Gastrocnemius medialis (tissue), 4 donors: ENCODE results near the gene SPATA21. TPM values are rescaled to one million over a fixed set of nuclear protein-coding genes. Genes with fewer than 3 reads are reported as not detected.

Source experiments
- ATAC-seq, 2 donors: fragments of 150-250 bp; one replicate each; pipeline ENCODE4 v1.9.1; 2016
- DNase-seq, 2 donors: peaks; one replicate each; pipeline ENCODE4 v3.0.0-alpha.2; 2019
- H3K27ac ChIP-seq, 4 donors: fragments of 200-600 bp; sonication (generic); 1 replicate in 1 of 4; 2 replicates in 3 of 4; pipeline ENCODE4 v1.5.1; 2016 to 2018; ENCODE audit warnings: mild to moderate bottlenecking in 2 of 4, moderate library complexity in 1 of 4
- H3K27me3 ChIP-seq, 3 donors: fragments of 200-600 bp; sonication (generic) in 2 of 3; 1 replicate in 1 of 3; 2 replicates in 2 of 3; pipeline versions ENCODE4 v1.5.1 to v1.6.0; 2016 to 2019; ENCODE audit warnings: mild to moderate bottlenecking in 1 of 3, moderate library complexity in 1 of 3
- H3K36me3 ChIP-seq, 2 donors: fragments of 200-600 bp; sonication (generic) in 1 of 2; one replicate each; pipeline ENCODE4 v1.5.1; 2017 to 2018
- H3K4me1 ChIP-seq, 2 donors: fragments of 200-600 bp; sonication (generic) in 1 of 2; one replicate each; pipeline ENCODE4 v1.5.1; 2016 to 2017; ENCODE audit warnings: mild to moderate bottlenecking in 2 of 2
- H3K4me3 ChIP-seq, 4 donors: fragments of 200-600 bp; sonication (generic) in 3 of 4; 1 replicate in 1 of 4; 2 replicates in 3 of 4; pipeline ENCODE4 v1.5.1; 2016 to 2019; ENCODE audit warnings: mild to moderate bottlenecking in 2 of 4
- H3K9me3 ChIP-seq, 3 donors: fragments of 200-600 bp; sonication (generic) in 2 of 3; 1 replicate in 1 of 3; 2 replicates in 2 of 3; pipeline ENCODE4 v1.5.1; 2016 to 2019
- CTCF ChIP-seq, 5 experiments: fragments of 450-650 bp in 3 of 5; fragments of 200-600 bp in 2 of 5; sonication (generic) in 2 of 5; IDR thresholded peaks in 4 of 5; conservative IDR thresholded peaks in 1 of 5; 1 replicate in 4 of 5; 2 replicates in 1 of 5; pipeline ENCODE4 v1.5.1; 2016 to 2019; ENCODE audit warnings: antibody characterized with exemption in 5 of 5, mild to moderate bottlenecking in 3 of 5, moderate library complexity in 3 of 5
- POLR2A ChIP-seq, 2 donors: fragments of 450-650 bp; IDR thresholded peaks; one replicate each; pipeline ENCODE4 v1.6.1; 2017; ENCODE audit warnings: antibody characterized with exemption in 2 of 2, mild to moderate bottlenecking in 2 of 2, moderate library complexity in 2 of 2
- in situ Hi-C, 4 donors: fragments of 200-750 bp; cut with MboI; loops; one replicate each; pipeline versions ENCODE4 v1.15.0 to v1.8.0; 2017; ENCODE audit warnings: low sequenced_read_pairs in 4 of 4
- intact Hi-C: fragments of 100-400 bp; cut with DNase I; formaldehyde crosslinking; loops from one replicate; pipeline ENCODE4 v1.15.1; 2023; ENCODE audit warnings: low total_unique reads
- total RNA-seq, 4 donors: library from RNA; depleted of rRNA; stranded (reverse); fragments of >200 nt; gene quantifications; one replicate each; pipeline versions ENCODE4 v1.1.0 to v1.2.3, GENCODE V29; 2016

Gene SPATA21
- total RNA-seq, 4 donors from 2014 or later, result not detected

- Histone ChIP-seq H3K4me1 (no peaks in the 10 kb centered on the region), H3K27me3 (no peaks in the 10 kb centered on the region), H3K9me3 (no peaks in the 10 kb centered on the region), H3K4me3 (no peak overlapping the region), H3K36me3 (no peaks in the 10 kb centered on the region), H3K27ac (no peak overlapping the region)
- intact Hi-C loops (no loop called here), in situ Hi-C loops (no loop called here)
- ATAC-seq (no peak), DNase-seq (no peak)
- TF ChIP-seq POLR2A (IDR thresholded peaks at IDR 0.05) (no peak), CTCF (IDR thresholded peaks at IDR 0.05 in 4 of 5, conservative IDR thresholded peaks at IDR 0.05 in 1 of 5) (no peak)
Measured at GRCh38 chr1:16425125-16426025, 11.8 kb downstream of the SPATA21 start.

DNA sequence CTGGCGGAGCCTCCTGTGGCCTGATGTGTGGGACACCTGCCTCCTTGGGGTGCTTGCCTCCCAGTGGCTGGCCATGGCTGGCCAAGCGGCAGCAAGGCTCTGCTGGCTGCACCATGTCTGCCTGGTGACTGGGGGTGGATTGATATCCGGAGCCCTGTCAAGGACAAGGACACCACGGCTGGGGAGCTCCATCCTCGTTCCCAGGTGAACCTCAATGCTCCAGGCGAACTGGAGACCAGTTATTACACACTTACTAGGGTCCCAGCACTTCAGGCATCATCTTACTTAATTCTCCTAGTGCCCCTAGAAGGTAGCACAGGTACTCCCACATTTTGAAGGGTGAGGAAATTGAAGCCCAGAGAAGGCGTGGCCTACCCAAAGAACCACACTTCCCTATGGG, 15.2 kb downstream of the SPATA21 start:
- Histone ChIP-seq H3K9me3 (no peaks in the 10 kb centered on the region), H3K27ac (no peak overlapping the region), H3K36me3 (no peaks in the 10 kb centered on the region), H3K4me1 (no peaks in the 10 kb centered on the region), H3K4me3 (no peak overlapping the region), H3K27me3 (no peaks in the 10 kb centered on the region)
- intact Hi-C loops, result no loop called here
- TF ChIP-seq POLR2A (IDR thresholded peaks at IDR 0.05) (no peak), CTCF (IDR thresholded peaks at IDR 0.05 in 4 of 5, conservative IDR thresholded peaks at IDR 0.05 in 1 of 5) (no peak)
- no peak for DNase-seq
- in situ Hi-C loops, result no loop called here
- ATAC-seq, result no peak

DNA sequence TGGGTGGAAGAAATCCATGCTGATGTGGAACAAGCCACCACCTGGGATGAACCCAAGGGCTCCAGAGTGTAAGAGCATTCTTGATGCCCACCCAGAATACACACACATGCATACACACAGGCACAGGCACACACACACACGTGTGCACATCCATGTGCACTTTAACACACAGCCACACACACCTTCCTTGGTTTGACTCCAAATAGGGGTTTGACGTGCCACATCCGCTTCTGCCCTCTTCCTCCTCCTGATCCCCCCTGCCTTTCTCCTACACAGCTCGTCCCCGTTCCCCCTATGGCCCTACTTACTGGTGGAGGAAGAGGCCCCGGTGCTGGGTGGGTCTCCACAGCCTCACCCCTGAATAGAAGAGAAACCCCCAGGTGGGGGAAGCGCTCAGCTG, 16.0 kb downstream of the SPATA21 start:
- Histone ChIP-seq H3K27me3 (no peaks in the 10 kb centered on the region), H3K4me1 (no peaks in the 10 kb centered on the region), H3K4me3 (no peak overlapping the region), H3K27ac (no peak overlapping the region), H3K9me3 (no peaks in the 10 kb centered on the region), H3K36me3 (no peaks in the 10 kb centered on the region)
- TF ChIP-seq CTCF (IDR thresholded peaks at IDR 0.05 in 4 of 5, conservative IDR thresholded peaks at IDR 0.05 in 1 of 5) (no peak), POLR2A (IDR thresholded peaks at IDR 0.05) (no peak)
- in situ Hi-C loops (no loop called here), intact Hi-C loops (no loop called here)
- ATAC-seq, result no peak
- DNase-seq, result no peak

GRCh38 chr1:16420424-16421118, 16.7 kb downstream of the SPATA21 start:
- H3K9me3 ChIP-seq, result no peaks in the 10 kb centered on the region
- H3K4me3 ChIP-seq, result no peak overlapping the region
- DNase-seq, result no peak
- no peak for TF ChIP-seq CTCF (IDR thresholded peaks at IDR 0.05 in 4 of 5, conservative IDR thresholded peaks at IDR 0.05 in 1 of 5)
- TF ChIP-seq POLR2A (IDR thresholded peaks at IDR 0.05), result no peak
- no peaks in the 10 kb centered on the region for H3K4me1 ChIP-seq
- no peaks in the 10 kb centered on the region for H3K27me3 ChIP-seq
- in situ Hi-C loops, result no loop called here
- no peaks in the 10 kb centered on the region for H3K36me3 ChIP-seq
- intact Hi-C loops, result no loop called here
- H3K27ac ChIP-seq, result no peak overlapping the region
- ATAC-seq, result no peak
